HepG2 (cell line): ENCODE measurements around the gene PIEZO1. TPM values are rescaled to one million over a fixed set of nuclear protein-coding genes. Genes with fewer than 3 reads are reported as not detected.

Experiments
- ATRX ChIP-seq: sonication (generic); formaldehyde crosslinking; IDR thresholded peaks from 2 replicates; pipeline ENCODE4 v1.4.0; 2020; ENCODE audit warnings: missing genetic modification reagents, borderline replicate concordance
- HMGXB4 ChIP-seq, 2 experiments: sonication (generic) in 1 of 2; formaldehyde crosslinking in 1 of 2; IDR thresholded peaks; 2 replicates each; pipeline versions ENCODE4 v1.4.0 to v1.6.1; 2018 to 2020; ENCODE audit warnings: missing genetic modification reagents in 2 of 2, borderline replicate concordance in 1 of 2, low read depth in 1 of 2, mild to moderate bottlenecking in 1 of 2, missing biosample characterization in 1 of 2
- IKZF4 ChIP-seq: sonication (generic); formaldehyde crosslinking; IDR thresholded peaks from 2 replicates; pipeline ENCODE4 v1.5.1; 2020; ENCODE audit warnings: borderline replicate concordance, mild to moderate bottlenecking, low read depth, missing genetic modification reagents; ENCODE audit errors: not compliant biosample characterization
- NR2F6 ChIP-seq, 2 experiments: IDR thresholded peaks; 2 replicates each; pipeline ENCODE4 v1.6.1; 2016; ENCODE audit warnings: antibody characterized with exemption in 1 of 2, mild to moderate bottlenecking in 1 of 2
- PPARG ChIP-seq: conservative IDR thresholded peaks from 2 replicates; pipeline ENCODE4 v1.6.1; 2016; ENCODE audit warnings: missing biosample characterization, missing genetic modification reagents
- RERE ChIP-seq: IDR thresholded peaks from 2 replicates; pipeline ENCODE4 v1.6.1; 2016; ENCODE audit warnings: low read depth, missing genetic modification reagents, missing compliant biosample characterization
- ZBTB26 ChIP-seq: IDR thresholded peaks from 2 replicates; pipeline ENCODE4 v1.6.1; 2016; ENCODE audit warnings: missing compliant biosample characterization, missing genetic modification reagents, borderline replicate concordance
- ZFX ChIP-seq: sonication (generic); formaldehyde crosslinking; IDR thresholded peaks from 2 replicates; pipeline ENCODE4 v1.4.0; 2020; ENCODE audit warnings: mild to moderate bottlenecking, low read depth, missing genetic modification reagents, moderate library complexity
- ZMYM3 ChIP-seq: sonication (generic); formaldehyde crosslinking; IDR thresholded peaks from 2 replicates; pipeline ENCODE4 v1.5.1; 2020; ENCODE audit warnings: mild to moderate bottlenecking, missing genetic modification reagents
- ZNF609 ChIP-seq: sonication (generic); formaldehyde crosslinking; IDR thresholded peaks from 2 replicates; pipeline ENCODE4 v1.4.0; 2020; ENCODE audit warnings: mild to moderate bottlenecking, missing genetic modification reagents, borderline replicate concordance
- polyA plus RNA-seq, 8 experiments: library from polyadenylated mRNA; depleted of rRNA in 3 of 8; stranded (reverse) in 7 of 8; unstranded in 1 of 8; fragments of >200 nt; fragmentation: Illumina TruSeq in 4 of 8; extraction: Trizol in 4 of 8; gene quantifications; 2 replicates each; pipeline versions ENCODE4 v1.2.1 to v1.2.3, GENCODE V29; 2011 to 2016; ENCODE audit warnings: low read depth in 4 of 8, missing spikeins in 1 of 8, mixed read lengths in 1 of 8; ENCODE audit not compliant: insufficient read depth in 1 of 8
- total RNA-seq, 5 experiments: library from RNA; depleted of rRNA; stranded (reverse); fragments of >200 nt; fragmentation: Illumina TruSeq; extraction: Trizol; gene quantifications; 2 replicates each; pipeline ENCODE4 v1.2.3, GENCODE V29; 2016; ENCODE audit warnings: low read depth in 1 of 5
- TF ChIP-seq, protein P1 (sequence below): sonication (generic); formaldehyde crosslinking; IDR thresholded peaks from 2 replicates; pipeline ENCODE4 v1.8.0; 2022; ENCODE audit warnings: missing genetic modification reagents, mild to moderate bottlenecking, inconsistent platforms, borderline replicate concordance

The PIEZO1 gene
- total and polyA plus RNA-seq, 2 of the 13 experiments (the other 11 are each of a cell fraction or from before 2014, with no cell fraction given): 67.9 to 85.0 TPM

- TF ChIP-seq ATRX (CRISPR knock-in tag): no peak
- peak; percentile 52; the same call in 1 of the 2 replicates for TF ChIP-seq NR2F6 (IDR thresholded peaks at IDR 0.05)
- peak; percentile 73 for TF ChIP-seq NR2F6 (CRISPR knock-in tag; IDR thresholded peaks at IDR 0.05)
- peak; percentile 68 for TF ChIP-seq ZNF609 (CRISPR knock-in tag)
- no peak for TF ChIP-seq ZBTB26 (CRISPR knock-in tag)
- no peak for TF ChIP-seq IKZF4
- TF ChIP-seq, protein P1, sequence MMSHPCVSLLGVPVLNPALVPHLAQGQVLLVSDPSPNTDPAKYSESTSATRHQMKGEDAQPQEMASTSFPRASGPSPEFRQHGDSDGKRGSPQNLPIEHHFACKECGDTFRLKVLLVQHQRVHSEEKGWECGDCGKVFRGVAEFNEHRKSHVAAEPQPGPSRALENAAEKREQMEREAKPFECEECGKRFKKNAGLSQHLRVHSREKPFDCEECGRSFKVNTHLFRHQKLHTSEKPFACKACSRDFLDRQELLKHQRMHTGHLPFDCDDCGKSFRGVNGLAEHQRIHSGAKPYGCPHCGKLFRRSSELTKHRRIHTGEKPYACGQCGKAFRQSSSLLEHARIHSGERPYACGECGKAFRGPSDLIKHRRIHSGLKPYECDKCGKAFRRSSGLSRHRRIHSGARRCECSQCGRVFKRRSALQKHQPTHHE: no peak
- peak; percentile 32; the same call in 1 of the 2 replicates for TF ChIP-seq ZFX
- peak in 1 of 2 experiments; percentile 27; a peak in 1 of 4 replicates for TF ChIP-seq HMGXB4 (CRISPR knock-in tag; IDR thresholded peaks at IDR 0.05; ENCODE audit: borderline replicate concordance in 1 of 2, low read depth in 1 of 2)
- TF ChIP-seq PPARG (CRISPR knock-in tag): 0 out of 2 replicates have a peak, but pooled peaks have one; percentile 13
- TF ChIP-seq ZMYM3 (CRISPR knock-in tag): no peak
- no peak for TF ChIP-seq RERE
These were observed 8.4 kb upstream of the PIEZO1 start (continued) for GRCh38 chr16:88793251-88793954.
